Esophagus (tissue), 2 donors: Measurements from ENCODE around the gene ZNF385B. TPM values are rescaled to one million over a fixed set of nuclear protein-coding genes. Genes with fewer than 3 reads are reported as not detected.
"Not testable (repeated sequence)": the region's sequence is repeated elsewhere in the genome, so short reads cannot be mapped to it uniquely, and the experiment has no call there.

ENCODE experiments used
- H3K27ac ChIP-seq, 2 donors: one replicate each; pipeline ENCODE4 v1.5.1; 2013; ENCODE audit warnings: low read depth in 2 of 2, mild to moderate bottlenecking in 2 of 2, inconsistent platforms in 1 of 2, low read length in 1 of 2, moderate library complexity in 1 of 2
- H3K27me3 ChIP-seq, 2 donors: one replicate each; pipeline ENCODE4 v1.6.1; 2013; ENCODE audit warnings: low read length in 2 of 2, control low read depth in 1 of 2, mild to moderate bottlenecking in 1 of 2; ENCODE audit not compliant: insufficient read depth in 2 of 2, control insufficient read depth in 1 of 2
- H3K36me3 ChIP-seq, 2 donors: one replicate each; pipeline ENCODE4 v1.6.1; 2013; ENCODE audit warnings: low read length in 1 of 2; ENCODE audit not compliant: control insufficient read depth in 2 of 2, insufficient read depth in 2 of 2
- H3K4me1 ChIP-seq, 2 donors: one replicate each; pipeline ENCODE4 v1.6.1; 2013; ENCODE audit warnings: low read length in 1 of 2; ENCODE audit not compliant: control insufficient read depth in 2 of 2, insufficient read depth in 2 of 2
- H3K4me3 ChIP-seq, 2 donors: one replicate each; pipeline ENCODE4 v1.5.1; 2013; ENCODE audit warnings: low read length in 2 of 2, mild to moderate bottlenecking in 2 of 2, low read depth in 1 of 2, moderate library complexity in 1 of 2
- H3K9me3 ChIP-seq, 2 donors: one replicate each; pipeline ENCODE4 v1.6.1; 2013; ENCODE audit warnings: mild to moderate bottlenecking in 2 of 2, low read depth in 1 of 2, low read length in 1 of 2, moderate library complexity in 1 of 2; ENCODE audit not compliant: control insufficient read depth in 2 of 2, insufficient read depth in 1 of 2
- WGBS, 2 donors: extraction: QIAGEN DNeasy Blood & Tissue Kit; methylation state at CpG; one replicate each; pipeline ENCODE4 v1.1.7; 2013; 5-methylcytosine and 5-hydroxymethylcytosine counted together
- polyA plus RNA-seq, 2 donors: library from polyadenylated mRNA; stranded (reverse); fragments of 200-250 nt; gene quantifications; one replicate each; pipeline ENCODE4 v1.2.3, GENCODE V29; 2013
- donor health status: healthy with polysubstance abuse.
- donor health status: Bipolar disorder and iron deficiency.

The ZNF385B gene
- polyA plus RNA-seq, 2 donors = 0.22 to 0.29 TPM

DNA sequence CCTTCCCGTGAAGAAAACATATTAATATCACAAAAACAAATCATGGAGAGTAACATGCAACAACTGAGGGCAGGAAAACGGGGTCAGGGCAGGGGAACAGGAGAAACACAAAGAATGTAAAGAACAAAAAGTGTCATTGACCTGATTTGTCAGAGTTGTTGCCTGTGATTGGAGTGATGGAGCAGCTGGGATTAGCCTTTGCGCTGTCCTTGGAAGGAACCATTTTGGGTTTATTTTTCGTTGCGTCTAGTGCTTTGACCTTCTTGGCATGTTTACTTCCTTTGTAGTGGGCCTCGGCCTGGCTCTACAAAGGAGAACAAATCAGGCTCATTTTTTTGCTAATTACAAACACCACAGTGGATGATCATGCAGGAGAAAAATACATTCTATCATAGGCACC lies 378.3 kb downstream of the ZNF385B start:
- Histone ChIP-seq H3K27me3 (no peaks in the 10 kb centered on the region), H3K4me1 (no peaks in the 10 kb centered on the region), H3K4me3 (no peak overlapping the region), H3K27ac (no peak overlapping the region), H3K36me3 (no peaks in the 10 kb centered on the region), H3K9me3 (no peaks in the 10 kb centered on the region)
- 68 to 72% methylated on average over 6 of the region's 6 CpGs for WGBS, 2 donors

DNA sequence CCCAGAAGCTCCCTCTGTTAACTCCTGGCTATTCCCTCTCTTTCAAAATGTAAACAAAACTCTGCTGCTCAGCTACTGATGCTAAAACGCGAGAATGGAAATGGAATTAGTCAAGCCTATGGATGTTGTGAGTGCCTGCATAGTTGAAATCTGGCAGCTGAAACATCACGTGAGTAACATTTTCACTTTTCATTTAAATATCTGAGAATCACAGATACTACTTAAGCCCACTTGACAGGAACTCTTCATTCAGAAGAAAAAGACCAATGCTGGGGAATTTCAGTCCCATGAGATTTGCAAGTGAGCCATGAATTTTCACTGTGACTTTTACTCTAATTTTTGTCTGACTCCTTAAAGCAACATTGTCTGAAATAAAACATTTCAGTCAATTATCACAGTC lies 381.5 kb downstream of the ZNF385B start:
- Histone ChIP-seq H3K4me3 (no peak overlapping the region), H3K4me1 (no peaks in the 10 kb centered on the region), H3K36me3 (no peaks in the 10 kb centered on the region), H3K27me3 (no peaks in the 10 kb centered on the region), H3K27ac (no peak overlapping the region), H3K9me3 (no peaks in the 10 kb centered on the region)
- WGBS, 2 donors = 48 to 55% methylated on average over 3 of the region's 3 CpGs

DNA sequence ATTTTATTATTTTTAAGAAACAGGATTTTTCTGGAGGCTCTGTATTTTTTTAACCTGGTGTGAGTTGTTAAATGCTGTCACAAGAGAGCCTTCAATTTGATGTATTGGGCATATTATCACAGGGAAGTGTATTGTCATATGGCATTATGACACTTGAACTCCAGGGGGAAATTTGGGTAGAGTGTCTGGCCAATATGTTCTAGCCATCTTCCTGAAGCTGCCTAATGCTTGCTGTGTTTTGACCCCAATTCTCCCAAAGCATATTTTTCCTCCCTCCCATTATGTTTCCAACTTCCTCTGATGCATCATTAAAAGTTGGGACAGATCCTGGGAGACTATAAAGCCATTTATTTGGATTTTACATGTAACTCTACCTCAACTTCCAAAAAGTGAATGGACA lies 382.6 kb downstream of the ZNF385B start:
- H3K27ac ChIP-seq = no peak overlapping the region
- H3K36me3 ChIP-seq = no peaks in the 10 kb centered on the region
- no peak overlapping the region for H3K4me3 ChIP-seq
- no peaks in the 10 kb centered on the region for H3K9me3 ChIP-seq
- no peaks in the 10 kb centered on the region for H3K4me1 ChIP-seq
- no peaks in the 10 kb centered on the region for H3K27me3 ChIP-seq

DNA sequence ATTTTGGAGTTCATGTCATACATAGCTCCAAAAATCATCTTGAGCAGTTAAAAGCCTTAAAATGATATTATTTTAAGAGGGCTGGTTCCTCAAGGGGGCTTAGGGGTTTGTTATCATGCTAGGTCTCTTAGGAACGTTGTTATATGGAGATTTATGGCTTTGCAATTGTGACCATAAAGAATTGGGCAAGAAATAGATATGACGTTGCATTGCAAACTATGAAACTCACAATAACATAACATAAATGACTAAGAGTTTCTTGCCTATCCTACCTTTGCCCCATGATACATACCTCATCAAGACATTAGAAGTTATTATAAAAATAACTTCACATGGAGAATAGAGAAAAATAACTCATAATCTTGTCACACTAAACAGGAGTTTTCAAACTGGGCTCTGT lies 390.4 kb downstream of the ZNF385B start:
- Histone ChIP-seq H3K36me3 (no peaks in the 10 kb centered on the region), H3K4me3 (no peak overlapping the region), H3K4me1 (no peaks in the 10 kb centered on the region), H3K27me3 (no peaks in the 10 kb centered on the region), H3K27ac (no peak overlapping the region), H3K9me3 (no peaks in the 10 kb centered on the region)
- 40 to 51% methylated on average over 2 of the region's 2 CpGs for WGBS, 2 donors

- no peaks in the 10 kb centered on the region for H3K27me3 ChIP-seq
- no peak overlapping the region for H3K27ac ChIP-seq
- H3K36me3 ChIP-seq = no peaks in the 10 kb centered on the region
- no peaks in the 10 kb centered on the region for H3K4me1 ChIP-seq
- no peaks in the 10 kb centered on the region for H3K9me3 ChIP-seq
- 79 to 82% methylated on average over 3 of the region's 3 CpGs for WGBS, 2 donors
- H3K4me3 ChIP-seq = no peak overlapping the region
Observed at GRCh38 chr2:179470089-179470488, 391.3 kb downstream of the ZNF385B start.

- Histone ChIP-seq H3K9me3 (no peaks in the 10 kb centered on the region), H3K27me3 (no peaks in the 10 kb centered on the region), H3K4me1 (no peaks in the 10 kb centered on the region), H3K27ac (no peak overlapping the region), H3K36me3 (no peaks in the 10 kb centered on the region), H3K4me3 (no peak overlapping the region)
- WGBS, 2 donors = 85 to 92% methylated on average over 1 of the region's 1 CpG
Observed at GRCh38 chr2:179467960-179468359, 393.5 kb downstream of the ZNF385B start.

DNA sequence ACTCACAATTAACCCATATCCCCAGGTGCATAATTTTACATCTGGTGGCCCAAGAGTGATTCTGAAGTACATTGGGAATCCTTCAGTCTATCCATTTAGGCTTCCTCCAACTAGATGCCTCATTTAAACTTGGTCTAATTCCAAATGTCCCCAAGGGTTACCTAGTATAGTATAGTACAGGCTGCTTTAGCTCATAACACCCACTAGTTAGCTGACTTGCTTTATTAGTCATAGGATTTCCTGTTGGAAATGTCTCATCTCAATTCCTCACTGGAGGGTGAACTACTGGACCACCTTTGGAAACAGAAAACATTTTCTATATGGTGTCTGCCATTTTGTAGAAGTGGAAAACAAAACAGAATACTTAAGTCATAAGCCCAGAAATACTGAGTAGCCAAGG lies 394.3 kb downstream of the ZNF385B start:
- Histone ChIP-seq H3K4me3 (no peak overlapping the region), H3K36me3 (no peaks in the 10 kb centered on the region), H3K27ac (no peak overlapping the region), H3K4me1 (no peaks in the 10 kb centered on the region), H3K27me3 (no peaks in the 10 kb centered on the region), H3K9me3 (no peaks in the 10 kb centered on the region)

- Histone ChIP-seq H3K27me3 (no peaks in the 10 kb centered on the region), H3K4me3 (no peak overlapping the region), H3K4me1 (no peaks in the 10 kb centered on the region), H3K9me3 (no peaks in the 10 kb centered on the region), H3K36me3 (no peaks in the 10 kb centered on the region), H3K27ac (no peak overlapping the region)
Observed at GRCh38 chr2:179461420-179461819, 400.0 kb downstream of the ZNF385B start.

DNA sequence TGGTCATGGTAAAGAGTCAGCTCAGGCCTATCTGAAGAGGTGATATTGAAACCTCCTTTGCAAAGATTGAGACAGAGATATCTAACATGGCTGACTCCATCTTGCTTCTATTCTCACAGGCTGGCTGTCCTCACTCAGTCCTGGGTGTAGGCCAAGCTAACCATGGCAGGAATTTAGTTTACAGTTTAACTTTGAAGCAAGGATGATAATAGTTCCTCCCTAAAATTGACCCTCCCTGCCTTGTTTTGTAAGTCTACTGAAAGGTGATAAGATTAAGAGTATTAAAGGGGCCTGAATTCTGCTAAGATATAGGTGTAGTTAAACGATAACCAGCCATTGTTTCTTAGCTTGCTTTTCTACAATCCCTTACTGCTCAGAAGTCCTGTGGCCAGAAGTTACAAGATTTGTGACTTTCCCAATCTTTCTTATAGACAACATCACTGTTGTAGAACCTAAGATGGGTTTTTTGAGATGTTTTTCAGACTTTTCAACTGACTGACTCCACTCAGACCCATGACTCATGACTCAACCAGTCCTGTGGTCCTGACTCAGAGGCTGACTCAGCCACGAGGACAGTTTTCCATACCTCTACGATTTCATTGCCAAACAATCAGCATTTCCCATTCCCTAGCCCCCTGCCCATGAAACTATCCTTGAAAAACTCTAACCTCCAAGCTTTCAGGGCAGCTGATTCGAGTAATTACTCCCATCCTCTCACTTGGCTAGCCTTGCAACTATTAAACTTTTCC lies 401.1 kb downstream of the ZNF385B start:
- H3K27me3 ChIP-seq = no peaks in the 10 kb centered on the region
- no peaks in the 10 kb centered on the region for H3K9me3 ChIP-seq
- 41 to 56% methylated on average over 4 of the region's 4 CpGs for WGBS, 2 donors
- no peak overlapping the region for H3K27ac ChIP-seq
- no peak overlapping the region for H3K4me3 ChIP-seq
- H3K36me3 ChIP-seq = no peaks in the 10 kb centered on the region
- no peaks in the 10 kb centered on the region for H3K4me1 ChIP-seq

DNA sequence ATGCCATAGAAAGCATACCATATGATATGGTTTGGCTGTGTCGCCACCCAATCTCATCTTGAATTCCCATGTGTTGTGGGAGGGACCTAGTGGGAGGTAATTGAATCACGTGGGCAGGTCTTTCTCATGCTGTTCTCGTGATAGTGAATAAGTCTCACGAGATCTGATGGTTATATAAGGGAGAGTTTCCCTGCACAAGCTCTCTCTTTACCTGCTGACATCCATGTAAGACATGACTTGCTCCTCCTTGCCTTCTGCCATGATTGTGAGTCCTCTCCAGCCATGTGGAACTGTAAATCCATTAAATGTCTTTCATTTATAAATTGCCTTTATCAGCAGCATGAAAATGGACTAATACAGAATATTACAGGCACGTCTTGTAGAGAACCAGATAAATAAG lies 403.3 kb downstream of the ZNF385B start:
- H3K27ac ChIP-seq, H3K4me1 ChIP-seq: not testable (repeated sequence)
- 81 to 86% methylated on average over 5 of the region's 5 CpGs for WGBS, 2 donors

More for the DNA sequence above, 403.3 kb downstream of the ZNF385B start:
- H3K9me3 ChIP-seq, H3K27me3 ChIP-seq, H3K4me3 ChIP-seq, H3K36me3 ChIP-seq: not testable (repeated sequence)
